ENCODE results near the gene MINDY1.

Gene MINDY1

GRCh38 chr1:150965605-150966004 lies 41.1 kb downstream of the MINDY1 start:
- no peak for DNase-seq (ENCODE audit: low read depth, low spot score)

- DNase-seq (ENCODE audit: low read depth, low spot score): no peak
These were observed 42.6 kb downstream of the MINDY1 start for GRCh38 chr1:150964164-150964489.

GRCh38 chr1:150963321-150964163 lies 43.2 kb downstream of the MINDY1 start:
- DNase-seq (ENCODE audit: low read depth, low spot score): no peak

GRCh38 chr1:150961756-150962155 lies 44.9 kb downstream of the MINDY1 start:
- no peak for DNase-seq (ENCODE audit: low read depth, low spot score)

GRCh38 chr1:150960646-150961045 lies 46.1 kb downstream of the MINDY1 start:
- DNase-seq (ENCODE audit: low read depth, low spot score): no peak

GRCh38 chr1:150957666-150958065 lies 49.0 kb downstream of the MINDY1 start:
- no peak for DNase-seq (ENCODE audit: low read depth, low spot score)

GRCh38 chr1:150955280-150955679 lies 51.4 kb downstream of the MINDY1 start:
- no peak for DNase-seq (ENCODE audit: low read depth, low spot score)

- DNase-seq (ENCODE audit: low read depth, low spot score): no peak
These were observed 52.0 kb downstream of the MINDY1 start for GRCh38 chr1:150954708-150955107.

Measured in activated CD4-positive, CD25-positive, alpha-beta regulatory T cell treated with anti-CD3 and anti-CD28 coated beads, Interleukin-2, amount 50 U/mL, for 16 hours (primary cell).